T-helper 9 cell (primary cell): ENCODE measurements around the gene ALAS1.

Experiments
- DNase-seq: peaks from one replicate; pipeline ENCODE4 v3.0.0-alpha.2; 2020

Gene ALAS1

DNA sequence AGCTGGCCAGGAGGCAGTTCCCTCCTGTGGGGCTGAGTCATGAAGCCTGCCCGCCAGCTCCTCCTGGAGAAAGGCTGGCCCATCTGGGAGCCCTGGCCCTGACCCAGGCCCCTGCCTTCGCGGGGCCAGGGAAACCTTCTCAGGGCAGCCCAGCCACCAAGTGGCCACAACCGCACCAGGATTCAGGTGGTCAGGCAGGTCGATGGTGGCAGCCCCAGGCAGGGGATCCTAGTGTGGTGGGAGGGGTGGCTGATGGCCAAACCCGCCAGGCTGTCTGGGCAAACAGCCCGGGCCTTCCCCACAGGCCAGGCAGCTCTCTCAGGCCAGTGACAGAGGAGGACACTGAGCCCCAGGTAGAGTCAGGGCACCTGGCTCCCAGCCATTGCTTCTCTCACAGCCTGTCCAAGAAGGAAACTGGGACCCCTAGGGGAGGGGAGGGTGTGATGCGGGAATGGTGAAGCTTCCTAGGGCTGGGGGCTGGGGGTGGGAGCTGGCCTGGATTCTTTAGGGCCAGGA lies 39.8 kb downstream of the ALAS1 start:
- no peak for DNase-seq

- no peak for DNase-seq
These were observed 40.3 kb downstream of the ALAS1 start for GRCh38 chr3:52238193-52238760.

- DNase-seq, result peak; percentile 78
These were observed 41.1 kb downstream of the ALAS1 start, which contains the start of gene TWF2 for GRCh38 chr3:52238761-52239701. Gene TWF2 (minus strand): TSS chr3:52239158. CDS start chr3:52239016, 142 bp downstream.

DNA sequence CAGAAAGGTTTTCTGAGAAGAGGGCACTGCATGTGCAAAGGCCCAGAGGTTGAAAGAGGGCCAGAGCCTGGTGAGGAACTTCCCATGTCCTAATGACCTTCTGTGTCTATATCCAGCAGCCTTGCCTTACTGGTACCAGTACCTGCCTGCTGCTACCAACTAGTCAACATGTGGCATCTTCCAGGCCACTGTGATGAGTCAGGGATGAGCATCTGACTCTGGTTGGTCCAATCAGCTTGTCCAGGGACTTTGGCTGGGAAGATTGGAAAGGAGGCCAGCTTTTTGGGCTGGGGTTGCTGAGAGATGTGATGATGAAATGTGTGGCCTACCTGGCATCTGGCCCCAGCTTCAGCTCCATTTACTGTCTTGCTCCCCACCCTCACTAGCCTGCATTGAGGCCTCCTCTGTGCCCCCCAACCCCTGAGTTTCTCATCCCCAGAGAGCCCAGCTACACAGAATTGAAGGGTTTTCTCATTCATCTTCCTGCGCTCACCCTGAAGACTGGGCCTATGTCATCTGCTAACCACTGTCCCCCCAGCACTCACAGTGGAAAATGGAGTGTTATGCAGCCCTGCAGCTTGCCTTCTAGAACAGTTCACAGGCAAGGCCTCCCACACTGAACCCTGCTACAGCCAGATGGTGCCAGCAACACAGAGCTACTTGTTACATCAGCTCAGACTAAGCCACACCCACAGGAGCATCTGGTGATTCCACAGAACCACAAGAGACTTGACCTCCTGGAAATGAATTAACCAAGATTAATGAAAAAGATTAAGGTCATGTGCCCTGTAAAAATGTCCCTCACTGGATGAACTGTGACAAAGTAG lies 42.3 kb downstream of the ALAS1 start:
- DNase-seq, result no peak

- no peak for DNase-seq
These were observed 43.0 kb downstream of the ALAS1 start for GRCh38 chr3:52240886-52241370.

DNA sequence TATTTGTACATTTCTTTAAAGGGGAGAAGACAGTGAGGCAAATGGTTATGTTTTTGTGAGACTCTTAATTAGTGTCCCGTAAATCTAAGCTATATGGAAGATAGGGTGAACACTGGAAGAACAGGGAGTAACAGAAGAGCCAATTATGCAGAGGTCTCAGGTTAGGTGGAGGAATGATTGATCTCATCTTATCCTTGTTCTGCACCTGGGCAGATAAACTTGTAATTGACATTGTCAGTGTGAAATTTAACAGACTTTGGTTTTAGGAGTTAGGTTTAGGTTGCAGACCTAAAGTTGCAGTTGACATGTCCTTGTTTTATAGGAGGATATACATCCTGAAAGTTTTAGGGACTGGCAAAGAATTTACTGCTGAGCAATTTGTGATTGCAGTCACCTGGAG lies 44.1 kb downstream of the ALAS1 start:
- no peak for DNase-seq

DNA sequence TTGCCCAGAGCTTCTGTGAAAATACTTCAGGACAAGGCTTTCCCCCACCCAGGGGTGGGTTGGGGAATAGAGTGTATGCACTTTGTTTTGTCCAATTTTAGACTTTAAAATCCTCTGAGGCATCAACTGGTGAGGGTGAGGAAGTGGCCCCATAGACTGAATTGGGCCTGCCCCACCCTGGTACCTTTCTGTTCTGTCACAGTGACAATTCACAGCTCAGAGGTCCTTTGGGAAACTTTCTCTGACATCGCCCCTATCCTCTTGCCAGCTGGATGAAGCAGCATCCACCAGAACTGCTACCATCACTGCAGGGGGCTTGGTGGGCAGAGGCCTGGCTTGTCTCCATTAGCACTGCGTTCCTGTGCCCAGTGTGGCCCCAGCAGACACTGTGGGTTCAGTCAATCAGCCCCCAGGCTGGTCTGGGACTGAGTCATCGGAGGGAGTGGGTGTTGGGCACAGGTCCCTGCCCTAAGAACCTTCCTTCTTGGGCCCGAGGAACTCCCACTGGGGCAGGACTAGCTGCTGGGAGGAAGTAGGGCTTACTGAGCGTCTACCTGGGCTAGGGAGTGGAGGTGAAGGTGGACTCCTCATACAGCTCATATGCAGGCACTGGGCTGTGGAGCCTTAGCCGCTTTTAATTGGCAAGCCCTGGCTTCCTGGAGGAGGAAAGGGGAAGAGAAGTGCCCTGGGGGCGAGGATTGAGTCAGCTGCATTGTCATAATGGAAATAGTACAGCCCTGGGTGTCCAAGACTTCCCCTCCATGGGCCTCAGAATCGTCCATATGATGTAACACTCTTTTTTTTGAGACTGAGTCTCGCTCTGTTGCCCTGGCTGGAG lies 46.0 kb downstream of the ALAS1 start:
- DNase-seq, result no peak

DNA sequence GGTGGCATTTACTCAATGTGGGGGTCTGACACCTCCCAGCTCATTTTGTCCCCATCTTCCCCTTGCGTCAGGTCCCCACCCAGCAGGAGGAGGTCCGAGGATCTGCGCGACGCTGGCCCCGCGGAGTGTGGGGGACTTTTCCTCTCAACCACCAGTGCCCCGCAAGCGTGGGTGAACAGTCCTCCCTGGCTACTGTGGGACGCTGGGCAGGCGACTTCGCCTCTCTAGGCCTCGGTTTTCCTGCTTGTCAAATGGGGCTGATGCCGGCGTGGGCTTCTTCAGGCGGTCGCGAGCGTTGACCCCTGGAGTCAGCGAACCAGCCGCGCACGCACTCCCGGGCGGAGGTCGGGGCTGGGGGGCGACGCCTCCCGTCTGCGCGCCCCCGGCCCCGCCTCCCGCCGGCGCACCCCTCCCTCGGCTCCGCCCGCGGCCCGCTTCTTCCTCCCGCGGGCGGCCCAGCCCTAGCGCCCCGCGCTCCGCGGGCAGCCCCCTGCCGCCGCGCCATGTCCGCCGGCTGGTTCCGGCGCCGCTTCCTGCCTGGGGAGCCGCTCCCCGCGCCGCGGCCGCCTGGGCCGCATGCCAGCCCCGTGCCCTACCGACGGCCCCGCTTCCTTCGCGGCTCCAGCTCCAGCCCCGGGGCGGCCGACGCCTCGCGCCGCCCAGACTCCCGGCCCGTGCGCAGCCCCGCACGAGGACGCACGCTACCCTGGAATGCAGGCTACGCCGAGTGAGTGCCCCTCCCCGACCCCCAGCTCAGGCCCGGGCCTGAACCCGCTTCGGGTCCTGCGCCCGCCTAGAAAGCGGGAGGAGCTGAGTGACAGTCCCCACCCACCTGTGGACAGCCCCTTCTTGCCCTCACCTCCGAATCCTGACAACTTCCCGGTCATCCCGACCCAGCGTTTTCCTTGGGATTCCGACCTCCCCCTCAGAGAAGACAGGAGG lies 47.6 kb downstream of the ALAS1 start, which contains the start of gene PPM1M:
Gene PPM1M (plus strand): TSS at position 438 of the 942 bp plus-strand sequence. CDS start 66 bp downstream, at position 504.
- DNase-seq, result peak; percentile 63

DNA sequence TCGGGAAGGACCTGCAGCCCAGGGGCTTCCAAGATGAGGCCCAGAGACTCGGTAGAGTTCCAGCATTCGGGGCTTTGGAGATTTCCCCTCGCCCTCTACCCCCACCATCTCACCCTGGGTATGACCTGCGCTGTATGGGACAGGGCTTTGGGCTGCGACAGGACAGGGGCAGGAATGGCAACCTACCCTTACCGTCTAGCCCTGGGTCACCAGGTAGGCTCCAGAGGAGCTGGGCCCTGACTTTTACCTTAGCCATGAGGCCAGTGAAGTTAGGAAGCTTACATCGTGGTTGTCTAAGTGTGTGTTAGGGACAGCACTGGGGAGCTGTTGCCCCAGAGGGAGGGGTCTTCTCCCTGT lies 48.3 kb downstream of the ALAS1 start:
- DNase-seq, result no peak

DNA sequence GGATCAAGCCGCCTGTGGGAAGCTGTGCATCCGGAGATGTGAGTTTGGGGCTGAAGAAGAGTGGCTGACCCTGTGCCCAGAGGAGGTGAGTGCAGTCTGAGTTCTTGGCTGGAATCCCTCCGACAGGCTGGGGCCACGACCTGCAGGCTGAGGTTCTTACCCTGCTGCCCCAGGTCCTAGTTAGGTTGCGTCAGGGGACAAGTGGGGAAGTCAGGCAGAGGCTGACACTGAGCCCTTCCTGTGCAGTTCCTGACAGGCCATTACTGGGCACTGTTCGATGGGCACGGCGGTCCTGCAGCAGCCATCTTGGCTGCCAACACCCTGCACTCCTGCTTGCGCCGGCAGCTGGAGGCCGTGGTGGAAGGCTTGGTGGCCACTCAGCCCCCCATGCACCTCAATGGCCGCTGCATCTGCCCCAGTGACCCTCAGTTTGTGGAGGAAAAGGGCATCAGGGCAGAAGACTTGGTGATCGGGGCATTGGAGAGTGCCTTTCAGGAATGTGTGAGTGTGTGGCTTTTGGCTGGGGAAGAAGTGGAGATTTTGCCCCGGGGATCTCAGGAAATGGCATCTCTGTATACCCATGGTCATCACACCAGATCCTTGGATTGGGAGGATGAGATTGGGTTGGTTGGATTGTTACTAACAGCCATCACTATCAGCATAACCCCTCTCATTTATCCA lies 48.9 kb downstream of the ALAS1 start:
- DNase-seq, result no peak

DNA sequence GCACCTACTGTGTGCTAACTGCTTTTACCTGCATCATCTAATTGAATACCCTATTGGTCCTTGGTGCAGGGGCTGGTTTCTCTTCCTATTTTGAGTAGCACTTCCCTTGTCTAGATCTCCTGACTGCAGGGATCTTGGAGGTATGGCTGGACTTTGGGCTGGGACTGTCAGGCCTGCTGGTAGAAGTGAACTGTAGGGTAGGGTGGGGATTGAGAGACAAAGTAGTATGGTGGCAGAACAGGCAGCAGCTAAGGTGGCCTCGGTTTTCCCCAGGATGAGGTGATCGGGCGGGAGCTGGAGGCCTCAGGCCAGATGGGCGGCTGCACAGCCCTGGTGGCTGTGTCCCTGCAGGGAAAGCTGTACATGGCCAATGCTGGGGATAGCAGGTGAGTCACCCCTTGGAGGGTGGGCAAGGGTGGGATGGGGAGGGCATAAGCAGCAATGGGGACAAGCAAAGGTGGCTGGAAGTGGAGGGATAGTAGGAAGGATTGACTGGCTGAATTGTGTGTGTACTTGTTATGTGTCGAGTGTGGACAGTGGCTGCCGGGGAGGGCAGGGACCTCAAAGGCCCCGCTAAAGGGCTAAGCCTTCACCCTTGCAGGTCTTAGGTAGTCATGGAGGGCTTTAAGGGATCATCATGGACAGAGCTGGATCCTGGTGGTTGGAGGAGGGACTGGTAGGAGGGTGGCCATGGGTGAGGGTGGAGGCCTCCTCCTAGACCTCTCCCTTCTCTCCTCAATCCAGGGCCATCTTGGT lies 49.6 kb downstream of the ALAS1 start:
- DNase-seq, result no peak

DNA sequence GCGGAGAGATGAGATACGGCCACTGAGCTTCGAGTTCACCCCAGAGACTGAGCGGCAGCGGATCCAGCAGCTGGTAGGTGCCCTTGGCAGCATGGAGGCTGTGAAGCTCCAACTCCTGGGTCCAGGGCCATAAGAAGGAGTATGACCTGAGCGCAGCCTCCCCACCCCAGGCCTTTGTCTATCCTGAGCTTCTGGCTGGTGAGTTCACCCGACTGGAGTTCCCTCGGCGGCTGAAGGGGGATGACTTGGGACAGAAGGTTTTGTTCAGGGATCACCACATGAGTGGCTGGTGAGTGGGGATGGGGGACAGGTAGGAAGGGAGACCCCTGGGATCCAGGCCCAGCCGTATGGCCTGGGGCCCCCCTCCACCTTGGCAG lies 50.2 kb downstream of the ALAS1 start:
- DNase-seq, result no peak

DNA sequence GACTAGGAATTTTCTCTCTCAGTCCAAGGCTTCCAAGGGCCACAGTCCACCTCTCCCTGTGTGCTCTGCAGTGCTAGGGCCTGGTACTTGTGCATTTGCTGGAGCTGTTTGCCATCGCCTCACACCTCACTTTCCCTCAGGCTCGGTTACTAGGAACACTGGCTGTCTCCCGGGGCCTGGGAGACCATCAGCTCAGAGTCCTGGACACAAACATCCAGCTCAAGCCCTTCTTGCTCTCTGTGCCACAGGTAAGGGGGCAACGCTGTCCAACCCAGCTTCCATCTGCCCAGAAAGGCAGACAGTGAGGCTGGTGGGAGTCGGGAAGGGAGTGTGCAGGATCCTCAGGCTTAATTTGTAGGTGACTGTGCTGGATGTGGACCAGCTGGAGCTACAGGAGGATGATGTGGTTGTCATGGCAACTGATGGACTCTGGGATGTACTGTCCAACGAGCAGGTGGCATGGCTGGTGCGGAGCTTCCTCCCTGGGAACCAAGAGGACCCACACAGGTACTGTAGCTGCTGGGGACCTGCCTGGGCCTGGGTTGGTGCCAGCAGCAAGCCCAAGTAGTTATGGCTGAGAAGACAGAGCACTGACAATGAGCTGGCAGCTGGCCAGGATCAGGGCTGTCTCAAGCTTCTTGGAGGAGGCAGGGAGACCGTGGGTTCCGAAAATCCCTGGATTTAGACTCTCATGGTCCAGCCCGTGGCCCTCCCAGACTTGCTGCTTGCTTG lies 51.0 kb downstream of the ALAS1 start:
- no peak for DNase-seq

GRCh38 chr3:52249683-52250082 lies 51.7 kb downstream of the ALAS1 start:
- DNase-seq, result no peak

- no peak for DNase-seq
These were observed 52.2 kb downstream of the ALAS1 start for GRCh38 chr3:52250122-52250521.

GRCh38 chr3:52253314-52254304 lies 55.6 kb downstream of the ALAS1 start:
- DNase-seq, result peak; percentile 71

GRCh38 chr3:52254608-52255007 lies 56.6 kb downstream of the ALAS1 start:
- DNase-seq, result no peak
